GM19395 (cell line): ENCODE results near the gene HCAR3.
"Not testable (repeated sequence)": the region's sequence is repeated elsewhere in the genome, so short reads cannot be mapped to it uniquely, and the experiment has no call there.

Source experiments
- ATAC-seq: cut with Tn5 transposase; IDR thresholded peaks from one replicate; pipeline ENCODE4 v1.9.1; 2021; ENCODE audit warnings: mild to moderate bottlenecking, moderate library complexity; ENCODE audit not compliant: unreplicated experiment

Gene HCAR3

DNA sequence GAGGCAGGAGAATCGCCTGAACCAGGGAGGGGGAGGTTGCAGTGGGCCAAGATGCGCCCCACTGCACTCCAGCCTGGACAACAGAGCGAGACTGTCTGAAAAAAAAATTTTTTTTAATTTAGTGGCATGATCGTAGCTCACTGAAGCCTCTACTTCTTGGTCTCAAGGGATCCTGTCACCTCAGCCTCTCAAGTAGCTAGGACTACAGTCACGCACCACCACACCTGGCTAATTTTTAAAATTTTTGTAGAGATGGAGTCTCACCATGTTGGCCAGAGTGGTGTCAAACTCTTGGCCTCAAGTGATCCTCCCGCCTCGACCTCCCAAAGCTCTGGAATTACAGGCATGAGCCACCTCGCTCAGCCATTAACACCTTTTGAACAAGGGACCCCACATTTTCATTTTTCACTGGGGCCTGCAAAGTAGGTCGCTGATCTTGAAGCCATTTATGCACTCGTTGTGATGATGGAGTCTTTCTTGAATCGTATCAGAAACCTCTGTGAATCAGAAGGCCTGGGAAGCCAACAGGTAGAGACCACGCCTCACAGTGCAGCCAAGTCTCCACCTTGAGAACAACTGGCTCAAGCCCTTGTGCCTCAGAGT lies 8.1 kb upstream of the HCAR3 start:
- ATAC-seq: no peak

DNA sequence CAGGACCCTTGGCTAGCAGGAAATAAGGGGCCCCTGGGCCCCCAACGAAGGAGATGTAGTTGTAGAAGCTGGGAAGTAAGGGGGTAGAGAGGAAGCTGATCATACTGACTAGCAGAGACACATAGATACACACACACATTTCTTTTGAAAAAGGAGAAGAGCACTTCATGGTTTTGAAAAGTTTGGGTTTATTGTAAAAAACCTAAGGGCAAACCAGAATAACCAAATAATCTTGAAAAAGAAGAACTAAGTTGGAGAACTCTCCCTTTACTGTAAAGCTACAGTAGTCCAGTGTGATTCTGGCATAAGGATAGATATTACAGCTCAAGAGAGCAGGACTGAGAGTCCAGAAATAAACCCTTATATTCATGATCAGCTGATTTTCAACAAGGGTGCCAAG lies 5.8 kb upstream of the HCAR3 start:
- no peak for ATAC-seq

DNA sequence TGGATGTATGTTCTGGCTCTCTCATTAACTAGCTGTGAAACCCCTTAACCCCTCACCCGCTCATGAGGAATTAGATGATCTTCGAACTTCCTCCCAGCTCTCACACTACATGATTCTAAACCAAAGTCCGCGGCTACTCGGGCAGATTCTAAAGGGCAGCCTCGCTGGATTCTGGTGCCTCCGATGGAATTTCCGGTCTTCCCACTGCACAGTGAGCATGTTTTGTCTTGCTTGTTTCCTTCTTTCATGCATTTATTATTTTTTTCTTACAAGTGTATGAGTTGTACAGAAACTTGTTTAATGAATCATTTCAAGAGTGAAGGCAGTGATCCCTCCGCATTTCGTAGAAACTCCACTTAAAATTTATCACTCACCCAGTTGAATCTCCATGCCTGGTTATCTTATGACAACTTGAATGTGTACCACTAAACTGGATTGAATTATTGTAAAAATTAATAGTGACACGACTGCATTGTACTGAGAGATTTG lies 4.5 kb upstream of the HCAR3 start:
- no peak for ATAC-seq

DNA sequence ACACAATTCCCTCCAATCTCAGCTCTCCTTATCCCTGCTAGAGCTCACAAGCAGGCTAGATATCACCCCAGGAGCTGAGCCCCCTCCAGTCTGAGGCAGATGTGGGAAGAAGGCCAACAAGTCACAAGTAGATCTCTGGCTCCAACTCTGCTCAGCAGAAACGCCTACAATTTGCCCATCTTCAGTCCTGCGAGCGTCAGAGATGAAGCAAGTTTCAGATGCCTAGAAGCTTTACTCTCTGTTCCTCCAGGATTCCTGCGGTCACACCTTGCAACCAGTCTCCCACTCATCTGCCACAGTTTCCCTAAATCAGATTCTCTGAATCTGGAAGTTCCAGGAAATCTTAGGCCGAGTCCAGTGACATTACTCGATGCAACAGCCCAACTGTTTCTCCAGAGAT lies 1.4 kb downstream of the HCAR3 start:
- not testable (repeated sequence) for ATAC-seq

DNA sequence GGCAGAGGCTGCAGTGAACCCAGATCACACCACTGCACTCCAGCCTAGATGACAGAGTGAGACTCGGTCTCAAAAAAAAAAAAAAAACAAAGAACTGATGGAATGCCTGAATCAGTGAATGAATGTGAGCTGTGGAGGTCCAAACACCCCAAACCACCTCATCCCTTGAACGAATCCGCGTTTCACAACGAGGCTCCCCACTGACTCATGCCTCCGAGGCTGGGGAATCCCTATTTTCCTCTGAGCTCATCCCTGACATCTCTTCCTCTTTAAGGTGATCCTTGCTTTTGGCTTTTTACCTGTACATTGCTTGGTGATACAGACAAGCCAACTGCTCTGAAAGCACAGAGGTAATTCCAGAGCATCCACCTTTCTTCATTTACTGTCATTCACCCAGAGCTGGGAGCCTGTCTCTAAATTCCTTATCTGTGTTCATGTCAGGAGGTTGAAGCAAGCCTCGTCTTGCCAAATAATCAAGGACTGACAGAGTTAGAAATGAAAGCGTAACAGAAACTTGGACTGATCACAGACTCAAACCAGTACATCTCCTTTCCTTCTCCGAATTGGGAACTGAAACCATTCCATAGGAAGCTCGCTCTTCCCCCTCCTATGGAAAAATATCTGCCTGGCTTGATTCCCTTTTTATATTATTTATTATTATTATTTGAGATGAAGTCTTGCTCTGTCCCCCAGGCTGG lies 3.0 kb downstream of the HCAR3 start:
- not testable (repeated sequence) for ATAC-seq

DNA sequence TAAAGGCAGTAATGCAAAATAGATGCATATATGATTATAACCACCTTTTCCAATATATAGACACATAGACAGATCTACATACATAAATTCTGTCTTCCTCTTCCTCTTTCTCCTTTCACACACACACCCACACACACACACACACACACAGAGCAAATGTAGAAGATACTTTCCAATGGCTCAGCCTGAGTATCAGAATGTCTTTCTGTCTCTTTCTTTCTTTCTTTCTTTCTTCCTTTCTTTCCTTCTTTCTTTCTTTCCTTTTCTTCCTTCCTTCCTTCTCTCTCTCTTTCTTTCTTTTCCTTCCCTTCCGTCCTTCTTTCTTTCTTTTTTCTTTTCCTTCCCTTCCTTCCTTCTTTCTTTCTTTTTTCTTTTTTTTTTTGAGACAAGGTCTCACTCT lies 5.3 kb downstream of the HCAR3 start:
- ATAC-seq: not testable (repeated sequence)

DNA sequence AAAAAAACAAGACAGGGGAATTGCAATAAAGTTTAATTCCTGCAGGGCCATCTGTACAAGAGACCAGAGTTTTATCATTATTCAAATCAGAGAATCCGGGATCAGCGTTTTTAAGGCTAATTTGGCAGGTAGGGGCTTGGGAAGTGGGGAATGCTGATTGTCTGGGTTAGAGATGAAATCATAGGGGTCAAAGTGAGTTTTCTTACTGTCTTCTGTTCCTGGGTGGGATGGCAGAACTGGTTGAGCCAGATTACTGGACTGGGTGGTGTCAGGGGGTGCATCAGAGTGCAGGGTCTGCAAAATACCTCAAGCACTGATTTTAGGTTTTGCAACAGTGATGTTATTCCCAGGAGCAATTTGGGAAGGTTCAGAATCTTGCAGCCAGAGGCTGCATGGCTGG lies 6.3 kb downstream of the HCAR3 start:
- ATAC-seq: not testable (repeated sequence)

DNA sequence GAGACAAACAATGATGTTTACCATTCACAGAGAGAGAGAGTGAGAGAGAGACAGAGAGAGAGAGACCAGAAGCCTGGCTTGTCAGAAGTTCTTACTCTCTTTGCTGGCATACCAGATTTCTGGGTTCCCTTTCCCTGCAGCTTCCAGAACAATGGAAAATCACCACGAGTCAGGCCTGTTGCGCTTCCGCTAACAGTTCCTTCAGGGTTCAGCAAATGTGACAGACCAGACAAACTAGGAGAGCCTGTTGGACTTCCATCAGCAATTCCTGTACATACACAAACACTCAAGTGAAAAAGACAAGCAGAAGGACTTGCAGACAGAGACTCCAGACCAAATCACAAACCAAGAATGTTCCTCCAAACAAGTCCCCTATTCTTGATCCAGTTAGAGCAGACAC lies 7.3 kb downstream of the HCAR3 start:
- not testable (repeated sequence) for ATAC-seq

DNA sequence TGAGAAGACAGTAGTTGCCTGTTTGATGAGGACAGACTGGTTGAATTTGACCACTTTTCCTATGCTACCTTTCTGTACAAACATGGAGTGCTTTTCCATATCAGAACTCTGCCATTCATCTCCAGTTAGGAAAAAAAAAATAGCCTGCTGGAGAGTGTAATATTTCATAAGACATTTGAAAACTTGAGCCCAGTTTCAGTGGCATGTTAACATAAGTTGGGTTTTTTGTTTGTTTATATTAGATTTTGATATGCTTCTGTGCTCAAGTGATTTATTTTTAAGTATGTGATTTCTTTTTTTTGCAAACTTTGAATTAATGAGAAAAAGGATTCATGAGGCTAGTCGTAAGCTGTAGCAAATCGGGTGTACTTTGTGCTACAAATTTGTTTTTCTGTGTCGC lies 12.8 kb downstream of the HCAR3 start:
- ATAC-seq: not testable (repeated sequence)

DNA sequence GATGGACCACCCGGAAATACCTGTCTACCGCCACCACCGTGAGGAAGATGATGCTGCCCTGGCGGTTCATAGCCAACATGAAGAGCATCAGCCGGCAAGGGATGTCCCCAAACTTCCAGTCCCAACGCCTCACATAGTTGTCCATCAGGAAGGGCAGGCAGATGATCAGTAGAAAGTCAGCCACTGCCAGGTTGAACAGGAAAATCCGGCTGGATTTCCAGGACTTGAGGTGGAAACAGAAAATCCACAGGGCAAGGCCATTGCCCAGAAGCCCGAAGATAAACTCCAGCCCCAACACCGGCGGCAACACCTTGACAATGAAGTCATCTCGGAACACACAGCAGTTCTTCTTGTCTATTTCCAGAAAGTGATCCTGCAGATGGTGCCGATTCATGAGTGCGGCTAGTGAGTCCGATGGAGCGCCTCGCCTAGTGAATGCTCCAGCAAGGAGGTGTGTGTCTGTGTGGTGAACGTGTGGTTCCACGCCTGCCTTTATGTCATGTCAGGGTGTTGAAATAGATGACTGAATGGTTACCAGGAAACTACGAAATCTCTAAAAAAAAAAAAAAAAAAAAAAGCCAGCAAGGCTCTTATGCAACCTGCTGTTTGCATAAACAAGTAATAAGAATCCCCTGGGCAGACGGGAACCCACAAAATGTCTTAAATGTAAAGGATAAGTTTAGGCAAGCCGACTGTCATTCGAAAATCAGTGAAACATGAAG lies 13.6 kb downstream of the HCAR3 start, which contains the start of gene HCAR2:
Gene HCAR2, minus strand, starts transcription at position 468 of the 722 bp plus-strand sequence. Its CDS starts 74 bp downstream, at position 394.
- ATAC-seq: not testable (repeated sequence)

DNA sequence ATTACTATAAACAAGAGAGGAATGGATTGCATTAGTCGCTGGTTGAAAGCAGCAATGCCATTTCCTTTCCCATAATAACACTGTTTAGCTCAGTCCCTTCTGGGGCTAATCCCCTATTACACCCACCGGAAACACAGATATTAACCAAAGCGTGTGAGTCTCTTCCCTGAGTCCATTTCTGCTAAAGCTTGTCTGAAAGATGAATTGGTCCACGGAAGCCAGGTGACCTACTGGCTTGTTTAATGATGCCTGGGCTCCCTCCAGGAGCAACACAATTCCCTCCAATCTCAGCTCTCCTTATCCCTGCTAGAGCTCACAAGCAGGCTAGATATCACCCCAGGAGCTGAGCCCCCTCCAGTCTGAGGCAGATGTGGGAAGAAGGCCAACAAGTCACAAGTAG lies 15.1 kb downstream of the HCAR3 start:
- ATAC-seq: not testable (repeated sequence)

DNA sequence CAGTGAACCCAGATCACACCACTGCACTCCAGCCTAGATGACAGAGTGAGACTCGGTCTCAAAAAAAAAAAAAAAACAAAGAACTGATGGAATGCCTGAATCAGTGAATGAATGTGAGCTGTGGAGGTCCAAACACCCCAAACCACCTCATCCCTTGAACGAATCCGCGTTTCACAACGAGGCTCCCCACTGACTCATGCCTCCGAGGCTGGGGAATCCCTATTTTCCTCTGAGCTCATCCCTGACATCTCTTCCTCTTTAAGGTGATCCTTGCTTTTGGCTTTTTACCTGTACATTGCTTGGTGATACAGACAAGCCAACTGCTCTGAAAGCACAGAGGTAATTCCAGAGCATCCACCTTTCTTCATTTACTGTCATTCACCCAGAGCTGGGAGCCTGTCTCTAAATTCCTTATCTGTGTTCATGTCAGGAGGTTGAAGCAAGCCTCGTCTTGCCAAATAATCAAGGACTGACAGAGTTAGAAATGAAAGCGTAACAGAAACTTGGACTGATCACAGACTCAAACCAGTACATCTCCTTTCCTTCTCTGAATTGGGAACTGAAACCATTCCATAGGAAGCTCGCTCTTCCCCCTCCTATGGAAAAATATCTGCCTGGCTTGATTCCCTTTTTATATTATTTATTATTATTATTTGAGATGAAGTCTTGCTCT lies 16.4 kb downstream of the HCAR3 start:
- ATAC-seq: not testable (repeated sequence)

DNA sequence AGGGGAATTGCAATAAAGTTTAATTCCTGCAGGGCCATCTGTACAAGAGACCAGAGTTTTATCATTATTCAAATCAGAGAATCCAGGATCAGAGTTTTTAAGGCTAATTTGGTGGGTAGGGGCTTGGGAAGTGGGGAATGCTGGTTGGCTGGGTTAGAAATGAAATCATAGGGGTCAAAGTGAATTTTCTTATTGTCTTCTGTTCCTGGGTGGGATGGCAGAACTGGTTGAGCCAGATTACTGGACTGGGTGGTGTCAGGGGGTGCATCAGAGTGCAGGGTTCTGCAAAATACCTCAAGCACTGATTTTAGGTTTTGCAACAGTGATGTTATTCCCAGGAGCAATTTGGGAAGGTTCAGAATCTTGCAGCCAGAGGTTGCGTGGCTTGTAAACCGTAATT lies 19.7 kb downstream of the HCAR3 start:
- ATAC-seq: not testable (repeated sequence)

DNA sequence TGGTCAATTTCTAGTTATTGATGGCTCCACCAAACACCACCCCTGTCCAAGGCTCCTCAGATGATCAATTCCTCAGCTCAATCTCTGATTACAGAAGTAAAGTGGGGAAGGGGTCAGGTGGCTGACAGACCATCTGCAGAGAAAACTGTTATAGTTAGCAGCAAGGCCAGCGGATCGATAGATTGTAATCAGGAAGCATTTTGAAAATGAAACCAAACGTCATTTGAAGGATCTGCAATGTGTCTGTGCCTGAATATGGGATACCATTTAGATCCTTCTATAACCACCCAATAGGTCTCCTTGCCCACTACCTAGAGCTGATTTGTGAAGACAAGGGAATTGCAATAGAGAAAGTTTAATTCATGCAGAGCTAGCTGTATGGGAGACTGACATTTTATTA lies 25.0 kb downstream of the HCAR3 start:
- no peak for ATAC-seq

DNA sequence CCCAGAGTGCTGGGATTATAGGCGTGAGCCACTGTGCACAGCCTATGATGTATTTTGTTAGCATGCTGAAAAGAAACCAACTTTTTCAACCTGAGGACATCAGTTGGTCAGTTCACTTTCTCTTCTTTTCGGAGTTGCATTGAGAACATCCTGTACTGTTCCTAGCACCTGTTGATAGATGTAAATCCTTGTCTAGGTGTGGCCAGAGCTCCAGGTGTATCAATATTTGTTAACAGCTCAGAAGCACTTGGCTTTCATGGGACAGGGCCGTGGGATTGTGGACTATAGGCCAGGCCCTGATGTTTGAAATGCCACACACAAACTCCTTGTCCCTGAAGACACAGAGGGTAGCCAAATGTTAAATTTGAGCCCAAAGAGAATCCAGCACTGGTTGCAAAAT lies 28.3 kb downstream of the HCAR3 start:
- ATAC-seq: no peak

DNA sequence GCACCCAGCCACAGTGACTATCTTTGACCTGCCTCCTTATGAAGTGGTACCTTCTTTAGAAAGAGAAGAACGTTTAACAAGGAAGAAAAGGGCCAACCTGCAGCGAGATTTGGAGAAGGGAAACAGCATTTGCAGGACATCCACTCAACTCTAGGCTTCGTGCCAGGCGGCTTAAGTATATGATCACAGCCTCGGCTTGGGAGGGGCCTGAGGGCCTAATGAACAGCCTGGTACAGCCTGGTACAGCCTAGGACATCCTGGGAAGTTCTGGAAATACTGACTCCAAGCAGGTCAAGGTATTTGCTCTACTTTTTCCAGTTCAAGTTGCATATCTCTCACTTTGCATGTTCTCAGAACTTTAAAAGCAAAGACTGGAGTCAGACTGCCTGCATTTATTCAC lies 29.5 kb downstream of the HCAR3 start:
- no peak for ATAC-seq

DNA sequence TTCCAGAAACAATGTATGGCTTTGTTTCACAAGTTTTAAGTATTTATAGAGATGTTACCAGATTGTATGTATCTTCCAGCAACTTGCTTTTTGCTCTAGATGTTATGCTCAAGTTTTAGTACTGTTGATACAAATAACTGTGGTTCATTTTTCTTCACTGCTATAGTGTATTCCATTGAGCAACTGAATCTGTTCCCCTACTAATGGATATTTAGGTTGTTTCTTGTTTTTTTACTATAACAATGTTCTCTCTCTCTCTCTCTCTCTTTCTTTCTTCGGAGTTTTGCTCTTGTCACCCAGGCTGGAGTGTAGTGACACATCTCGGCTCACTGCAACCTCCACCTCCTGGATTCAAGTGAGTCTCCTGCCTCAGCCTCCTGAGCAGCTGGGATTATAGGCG lies 30.1 kb downstream of the HCAR3 start:
- no peak for ATAC-seq

DNA sequence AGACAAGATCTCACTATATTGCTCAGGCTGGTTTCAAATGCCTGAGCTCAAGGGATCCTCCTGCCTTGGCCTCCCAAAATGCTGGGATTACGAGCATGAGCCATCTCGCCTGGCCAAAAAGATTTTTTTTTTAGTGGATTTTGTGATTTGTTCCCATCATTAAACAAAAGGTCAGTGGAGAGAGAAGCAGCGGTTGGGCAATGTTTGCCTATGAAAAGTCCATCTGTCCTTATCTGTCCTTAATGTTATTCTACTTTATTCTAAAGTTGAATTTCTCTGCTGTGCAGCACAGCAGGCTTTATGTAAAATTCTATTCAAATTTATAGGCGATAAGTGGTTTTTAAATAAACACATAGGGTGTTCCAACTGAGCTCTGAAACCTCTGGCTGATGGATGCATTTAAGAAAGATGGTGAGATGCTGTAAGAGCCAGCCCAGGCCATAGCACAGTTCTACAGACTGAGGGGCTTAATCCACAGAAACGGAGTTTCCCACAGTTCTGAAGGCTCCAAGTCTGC lies 32.3 kb downstream of the HCAR3 start:
- ATAC-seq: no peak

DNA sequence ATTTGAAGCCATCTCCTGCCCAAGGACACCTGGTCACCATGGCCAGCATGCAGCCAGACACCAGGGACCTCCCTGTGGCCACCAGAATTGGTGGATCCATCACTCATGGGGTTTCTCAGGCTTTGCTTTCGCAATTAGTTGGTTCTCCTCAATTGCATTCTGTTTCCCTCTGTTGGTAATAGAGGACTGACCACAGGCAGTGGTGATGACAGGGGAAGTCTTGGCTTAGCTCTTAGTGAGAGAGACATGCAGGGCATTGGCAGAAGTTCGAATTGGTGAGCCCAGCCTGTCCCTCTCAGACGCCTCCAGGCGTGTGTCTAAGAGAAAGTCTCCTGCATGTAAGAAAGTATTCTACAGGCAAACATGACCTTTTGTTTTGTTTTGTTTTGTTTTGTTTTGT lies 34.8 kb downstream of the HCAR3 start:
- no peak for ATAC-seq

DNA sequence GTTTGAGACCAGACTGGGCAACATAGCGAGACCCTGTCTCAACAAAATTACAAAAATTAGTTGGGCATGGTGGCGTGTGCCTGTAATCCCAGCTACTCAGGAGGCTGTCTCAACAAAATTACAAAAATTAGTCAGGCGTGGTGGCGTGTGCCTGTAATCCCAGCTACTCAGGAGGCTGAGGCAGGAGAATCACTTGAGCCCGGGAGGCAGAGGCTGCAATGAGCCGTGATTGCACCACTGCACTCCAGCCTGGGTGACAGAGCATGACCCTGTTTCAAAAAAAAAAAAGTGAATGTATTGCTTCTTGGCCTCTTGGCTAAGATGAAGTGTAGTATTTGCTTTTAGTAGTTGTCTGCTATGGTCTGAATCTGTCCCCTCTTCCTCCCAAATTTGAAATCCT lies 35.6 kb downstream of the HCAR3 start:
- ATAC-seq: not testable (repeated sequence)

DNA sequence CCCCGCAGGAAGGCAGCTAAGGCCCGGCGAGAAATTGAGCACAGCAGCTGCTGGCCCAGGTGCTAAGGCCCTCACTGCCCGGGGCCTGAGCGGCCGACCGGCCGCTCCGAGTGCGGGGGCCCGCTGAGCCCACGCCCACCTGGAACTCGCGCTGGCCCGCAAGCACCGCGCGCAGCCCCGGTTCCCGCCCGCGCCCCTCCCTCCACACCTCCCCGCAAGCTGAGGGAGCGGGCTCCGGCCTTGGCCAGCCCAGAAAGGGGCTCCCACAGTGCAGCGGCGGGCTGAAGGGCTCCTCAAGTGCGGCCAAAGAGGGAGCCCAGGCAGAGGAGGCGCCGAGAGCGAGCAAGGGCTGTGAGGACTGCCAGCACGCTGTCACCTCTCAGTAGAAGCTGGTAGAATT lies 39.8 kb downstream of the HCAR3 start:
- not testable (repeated sequence) for ATAC-seq
